OCI-LY7 (cell line): ENCODE results near the gene MYCBPAP.

ENCODE experiments used
- CTCF ChIP-seq: fragments of 200-600 bp; sonication (generic); conservative IDR thresholded peaks from 2 replicates; pipeline ENCODE4 v1.5.1; 2014; ENCODE audit warnings: mild to moderate bottlenecking, antibody characterized with exemption, low read length, moderate library complexity, mixed read lengths
- EZH2phosphoT487 ChIP-seq: fragments of 200-600 bp; sonication (generic); IDR thresholded peaks from 2 replicates; pipeline ENCODE4 v1.6.1; 2018; ENCODE audit warnings: low read depth, borderline replicate concordance, mild to moderate bottlenecking, mixed run types, antibody characterized with exemption, low read length, moderate library complexity, mixed read lengths

GRCh38 chr17:50459756-50460155 is 48.5 kb upstream of the MYCBPAP start:
- no peak for TF ChIP-seq CTCF
- no peak for TF ChIP-seq EZH2phosphoT487
